ENCODE measurements around the gene SYNPR.

GRCh38 chr3:63245726-63246241, 32.3 kb upstream of the SYNPR start:
- TF ChIP-seq ARNTL (CRISPR knock-in tag; IDR thresholded peaks at IDR 0.05; ENCODE audit: borderline replicate concordance, low read depth) (no peak), POU6F1 (CRISPR knock-in tag; IDR thresholded peaks at IDR 0.05; ENCODE audit: borderline replicate concordance, low read depth) (no peak), PATZ1 (CRISPR knock-in tag; IDR thresholded peaks at IDR 0.05; ENCODE audit: borderline replicate concordance) (no peak), ZNF565 (CRISPR knock-in tag; conservative IDR thresholded peaks at IDR 0.05; ENCODE audit: low read depth) (no peak), ZFP3 (CRISPR knock-in tag; IDR thresholded peaks at IDR 0.05) (no peak), TSHZ2 (CRISPR knock-in tag; IDR thresholded peaks at IDR 0.05) (no peak), ZNF70 (CRISPR knock-in tag; IDR thresholded peaks at IDR 0.05) (no peak), CSRNP3 (CRISPR knock-in tag; IDR thresholded peaks at IDR 0.05) (no peak), PPARA (CRISPR knock-in tag; IDR thresholded peaks at IDR 0.05; ENCODE audit: borderline replicate concordance) (no peak), CREB5 (CRISPR knock-in tag; IDR thresholded peaks at IDR 0.05; ENCODE audit: low read depth) (no peak), BACH2 (CRISPR knock-in tag; IDR thresholded peaks at IDR 0.05; ENCODE audit: borderline replicate concordance) (no peak), ZFP30 (CRISPR knock-in tag; IDR thresholded peaks at IDR 0.05) (no peak), ZC3H10 (CRISPR knock-in tag; IDR thresholded peaks at IDR 0.05) (no peak), ZNF8 (CRISPR knock-in tag; IDR thresholded peaks at IDR 0.05) (no peak)

All from SK-N-SH treated with all-trans-retinoic acid at 6 μM for 48 hours (cell line).